Measurements from ENCODE around the gene SLC39A12.
"Not testable (repeated sequence)": the region's sequence is repeated elsewhere in the genome, so short reads cannot be mapped to it uniquely, and the experiment has no call there.

SLC39A12 gene

DNA sequence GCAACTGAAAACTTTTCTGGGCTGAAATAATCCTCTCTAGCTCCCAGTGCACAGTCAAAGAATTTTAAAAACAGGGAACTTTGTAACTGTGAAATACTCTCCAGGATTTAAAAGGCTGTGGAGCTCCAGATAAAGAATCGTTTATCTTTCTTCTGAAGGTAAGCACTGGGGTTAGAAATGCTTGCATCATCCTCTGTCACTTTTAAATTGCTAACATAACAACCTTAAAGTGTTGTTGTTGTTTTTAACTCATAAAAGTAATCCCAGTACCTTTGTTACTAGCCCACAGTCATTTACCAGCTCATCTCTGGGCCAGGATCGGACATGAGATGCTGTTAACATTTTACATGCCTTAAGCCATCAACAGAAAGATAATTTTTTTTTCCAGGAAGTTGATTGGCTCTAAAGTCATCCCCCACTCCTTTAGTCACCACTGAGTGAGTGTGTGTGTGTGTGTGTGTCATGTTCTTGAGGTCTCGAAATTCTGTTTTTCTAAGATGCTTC, at the start of gene SLC39A12:
Gene SLC39A12 (plus strand): TSS at position 51 of the 504 bp plus-strand sequence. CDS start 1,359 bp downstream, outside the sequence.
- peak; percentile 1 for DNase-seq

DNA sequence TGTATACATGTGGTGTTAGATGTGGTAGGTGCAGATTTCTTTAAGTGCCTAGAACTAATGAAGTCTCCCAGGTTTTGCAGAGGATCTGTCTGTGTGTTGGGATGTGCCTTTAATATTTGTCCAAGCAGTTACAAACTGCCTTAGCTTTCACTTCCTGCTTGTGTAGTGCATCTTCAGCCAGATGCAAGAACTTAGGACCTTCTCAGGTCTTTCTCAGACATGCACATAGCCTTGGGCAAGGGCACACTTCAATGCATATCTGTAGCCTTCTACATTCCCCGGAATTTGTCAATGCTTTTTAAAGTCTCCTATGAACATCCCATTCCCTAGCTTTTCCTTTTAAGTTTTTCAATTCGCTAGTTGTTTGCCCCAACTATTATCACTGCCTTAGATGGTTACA, 47.2 kb upstream of the SLC39A12 start:
- no peak for DNase-seq

GRCh38 chr10:17905491-17905890, 46.2 kb upstream of the SLC39A12 start:
- no peak for DNase-seq

GRCh38 chr10:17906002-17906401, 45.7 kb upstream of the SLC39A12 start:
- no peak for DNase-seq

DNA sequence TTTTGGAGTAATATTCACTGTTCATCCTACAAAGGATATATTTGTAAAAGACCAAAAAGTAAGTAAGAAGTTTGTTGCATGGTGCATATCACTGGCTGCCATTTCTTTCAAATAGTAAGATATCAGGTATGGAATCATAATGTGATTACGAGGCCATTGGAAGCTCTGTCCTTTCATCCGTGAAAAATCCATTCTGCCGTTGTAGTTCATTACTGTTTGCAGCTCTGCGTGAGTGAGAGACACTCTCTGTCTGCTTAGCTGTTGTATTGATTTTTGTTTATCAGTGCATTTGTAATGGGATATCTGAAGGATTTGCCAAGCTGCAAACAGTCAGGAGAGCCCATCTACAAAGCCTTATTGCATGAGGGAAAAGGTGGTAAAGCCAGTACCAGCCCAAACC, 44.1 kb upstream of the SLC39A12 start:
- no peak for DNase-seq

DNA sequence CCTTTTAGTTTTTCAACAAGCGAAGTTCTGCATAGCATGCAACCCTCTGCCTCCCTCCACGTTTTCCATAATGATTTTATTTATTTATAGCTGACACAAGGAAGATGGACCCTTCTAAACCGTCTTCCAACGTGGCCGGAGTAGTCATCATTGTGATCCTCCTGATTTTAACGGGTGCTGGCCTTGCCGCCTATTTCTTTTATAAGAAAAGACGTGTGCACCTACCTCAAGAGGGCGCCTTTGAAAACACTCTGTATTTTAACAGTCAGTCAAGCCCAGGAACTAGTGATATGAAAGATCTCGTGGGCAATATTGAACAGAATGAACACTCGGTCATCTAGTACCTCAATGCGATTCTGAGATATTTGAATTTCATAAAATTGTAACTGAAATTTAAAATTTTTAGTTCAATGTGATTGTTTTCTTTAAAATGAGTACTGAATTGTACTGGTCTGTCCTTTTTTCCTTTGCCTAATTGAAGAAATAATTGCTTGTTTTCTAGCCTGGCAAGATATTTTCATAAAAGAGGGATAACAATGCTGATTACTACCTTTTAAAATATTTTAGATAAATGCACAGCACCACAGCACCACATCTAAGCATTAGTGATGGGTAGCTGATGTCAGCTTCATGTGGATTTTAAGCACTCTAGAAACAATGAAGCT, 41.5 kb upstream of the SLC39A12 start:
- DNase-seq = peak; percentile 85

GRCh38 chr10:17912754-17913153, 39.0 kb upstream of the SLC39A12 start:
- no peak for DNase-seq

GRCh38 chr10:17913604-17914003, 38.1 kb upstream of the SLC39A12 start:
- no peak for DNase-seq

DNA sequence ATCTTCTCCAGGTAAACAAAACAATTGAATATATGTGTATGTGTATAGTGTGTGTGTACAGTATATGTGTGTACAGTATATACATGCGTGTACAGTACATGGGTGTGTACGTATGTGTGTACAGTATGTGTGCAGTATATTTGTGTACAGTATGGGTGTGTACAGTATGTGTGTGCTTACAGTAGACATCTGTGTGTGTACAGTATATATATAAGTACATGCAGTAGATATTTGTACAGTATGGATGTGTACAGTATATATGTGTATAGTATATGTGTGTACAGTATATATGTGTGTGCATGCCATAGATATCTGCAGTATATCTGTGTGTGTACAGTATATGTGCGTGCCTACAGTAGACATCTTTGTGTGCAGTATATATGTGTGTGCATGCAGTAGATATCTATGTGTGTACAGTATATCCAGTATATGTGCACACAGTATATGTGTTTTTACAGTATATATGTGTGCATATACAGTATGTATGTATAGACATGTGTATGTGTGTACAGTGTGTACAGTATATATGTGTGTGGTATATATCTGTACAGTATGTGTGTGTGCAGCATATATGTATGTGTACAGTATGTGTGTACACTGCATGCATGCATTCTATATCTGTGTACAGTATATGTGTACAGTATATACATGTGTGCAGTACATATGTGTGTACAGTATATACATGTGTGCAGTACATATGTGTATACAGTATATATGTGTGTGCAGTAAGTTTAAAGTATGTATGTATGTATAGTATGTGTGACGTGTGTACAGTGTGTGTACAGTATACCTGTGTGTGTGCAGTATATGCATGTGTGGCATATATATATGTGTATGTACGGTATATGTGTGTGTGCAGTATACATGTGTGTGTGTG, 37.3 kb upstream of the SLC39A12 start:
- DNase-seq = no peak

DNA sequence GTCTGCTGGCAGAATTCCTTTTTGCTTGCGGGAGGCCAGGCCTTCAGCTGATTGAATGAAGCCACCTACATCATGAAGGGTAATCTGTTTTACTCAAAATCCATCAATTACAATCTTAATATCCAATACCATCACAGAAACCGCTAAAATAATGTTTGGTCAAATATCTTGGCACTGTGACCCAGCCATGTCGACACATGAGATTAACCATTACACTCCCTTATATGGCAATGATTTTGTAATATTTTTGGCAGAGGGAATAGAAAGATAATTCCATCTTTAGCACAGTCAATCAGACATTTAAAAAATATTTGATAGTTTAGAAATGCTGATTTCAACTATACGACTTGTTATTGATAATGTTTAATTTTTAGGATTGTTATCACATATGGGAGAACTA, 36.5 kb upstream of the SLC39A12 start:
- DNase-seq = no peak

GRCh38 chr10:17918187-17918903, 33.4 kb upstream of the SLC39A12 start:
- DNase-seq = no peak

DNA sequence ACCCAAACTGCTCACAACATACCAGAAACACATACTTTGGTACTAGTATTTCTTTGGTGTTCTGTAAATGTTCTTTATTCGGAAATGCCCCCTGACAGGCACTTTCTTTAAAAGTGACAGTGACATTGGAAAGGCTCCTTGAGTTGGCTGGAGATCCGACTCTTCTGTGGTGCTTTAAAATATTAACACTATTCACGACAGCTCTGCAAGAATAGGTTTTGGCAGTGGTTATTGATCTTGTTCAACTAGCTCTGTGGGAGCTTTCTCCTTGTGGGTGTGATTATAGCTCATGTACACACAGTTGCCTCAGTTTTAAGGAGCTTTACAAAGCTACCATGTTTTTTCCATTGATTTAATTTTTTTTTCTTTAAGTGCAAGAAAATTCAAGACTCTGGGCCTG, 30.3 kb upstream of the SLC39A12 start:
- DNase-seq = no peak

DNA sequence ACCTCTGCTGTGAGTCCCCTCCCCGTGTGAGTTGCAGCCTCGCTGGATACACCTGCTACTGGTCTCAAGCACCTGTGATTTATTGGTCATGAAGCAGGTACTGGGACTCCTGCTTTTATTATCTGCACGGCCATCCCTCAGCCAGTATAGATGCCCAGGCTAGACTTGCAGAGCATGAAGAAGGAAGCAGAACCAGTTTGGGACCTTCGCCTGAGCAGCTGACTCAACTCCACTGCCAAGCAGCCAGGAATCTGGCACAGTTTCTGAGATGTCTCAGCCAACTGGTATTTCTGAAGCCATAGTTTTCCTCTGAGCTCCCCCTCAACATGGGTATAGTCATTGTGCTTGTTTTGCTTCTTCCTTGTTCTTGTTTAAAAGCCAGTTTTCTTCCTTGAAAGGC, 28.0 kb upstream of the SLC39A12 start:
- no peak for DNase-seq

GRCh38 chr10:17943033-17943745, 8.5 kb upstream of the SLC39A12 start:
- DNase-seq = no peak

DNA sequence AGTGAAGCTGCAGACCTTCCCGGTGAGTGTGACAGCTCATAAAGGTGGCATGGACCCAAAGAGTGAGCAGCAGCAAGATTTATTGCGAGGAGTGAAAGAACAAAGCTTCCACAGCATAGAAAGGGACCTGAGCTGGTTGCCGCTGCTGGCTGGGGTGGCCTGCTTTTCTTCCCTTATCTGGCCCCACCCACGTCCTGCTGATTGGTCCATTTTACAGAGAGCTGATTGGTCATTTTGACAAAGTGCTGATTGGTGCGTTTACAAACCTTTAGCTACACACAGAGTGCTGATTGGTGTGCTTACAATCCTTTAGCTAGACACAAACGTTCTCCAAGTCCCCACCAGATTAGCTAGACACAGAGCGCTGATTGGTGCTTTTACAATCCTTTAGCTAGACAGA, 1.4 kb upstream of the SLC39A12 start:
- not testable (repeated sequence) for DNase-seq

DNA sequence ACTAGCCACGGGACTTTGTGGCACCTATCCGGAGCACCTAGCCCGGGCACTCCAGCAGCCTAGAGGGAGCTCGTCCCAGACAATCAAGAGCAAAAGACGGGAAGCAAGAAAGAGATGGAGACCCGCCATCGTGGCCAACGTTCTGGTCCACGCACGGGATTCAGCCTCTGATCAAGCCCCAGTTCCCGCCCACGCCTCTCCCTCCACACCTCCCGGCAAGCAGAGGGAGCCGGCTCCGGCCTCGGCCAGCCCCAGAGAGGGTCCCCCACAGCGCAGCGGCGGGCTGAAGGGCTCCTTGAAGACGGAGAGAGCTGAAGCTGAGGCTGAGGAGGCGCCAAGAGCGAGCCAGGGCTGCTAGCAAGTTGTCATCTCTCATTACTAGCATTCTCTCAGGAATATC, 992 bp upstream of the SLC39A12 start:
- DNase-seq = no peak

- DNase-seq = not testable (repeated sequence)
Observed at GRCh38 chr10:17954372-17954771, 2.7 kb downstream of the SLC39A12 start.

DNA sequence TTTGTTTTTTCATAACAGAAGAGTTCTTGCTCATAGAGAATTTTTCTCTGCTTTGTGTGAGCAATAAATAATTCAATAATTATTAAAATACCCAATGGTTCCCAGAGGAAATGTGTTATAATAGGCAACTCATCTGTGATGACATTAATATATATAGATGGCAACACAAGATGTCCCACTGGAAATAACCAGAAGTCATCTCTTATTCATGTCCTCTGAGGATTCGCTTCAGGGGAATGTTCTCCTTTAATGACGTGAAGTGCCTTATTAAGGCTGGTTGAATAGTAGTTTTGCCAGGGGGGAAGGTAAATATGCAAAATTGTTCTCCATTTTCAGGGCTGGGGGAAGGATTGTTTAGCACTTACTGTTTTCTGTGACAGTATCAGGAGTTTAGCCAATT, 3.1 kb downstream of the SLC39A12 start:
- no peak for DNase-seq

DNA sequence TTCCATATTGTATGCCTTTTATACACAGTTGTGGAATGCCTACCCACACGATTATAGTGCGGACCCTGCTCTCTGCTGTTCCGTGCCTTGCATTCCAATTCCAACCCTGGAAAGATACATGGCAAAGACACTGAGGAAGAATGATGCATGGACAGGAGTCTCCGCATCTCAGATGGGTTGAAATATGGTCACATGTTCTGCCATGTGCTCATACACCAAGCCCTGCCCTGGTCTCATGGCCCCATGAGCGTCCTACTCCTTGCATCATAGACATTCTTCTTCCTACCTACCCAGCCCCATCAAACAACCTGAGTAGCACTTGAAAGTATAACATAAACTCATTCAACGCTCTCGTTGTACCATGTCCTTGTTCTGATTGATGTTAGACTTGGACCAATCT, 6.3 kb downstream of the SLC39A12 start:
- DNase-seq = no peak

- DNase-seq = no peak
Observed at GRCh38 chr10:17959870-17960269, 8.2 kb downstream of the SLC39A12 start.

DNA sequence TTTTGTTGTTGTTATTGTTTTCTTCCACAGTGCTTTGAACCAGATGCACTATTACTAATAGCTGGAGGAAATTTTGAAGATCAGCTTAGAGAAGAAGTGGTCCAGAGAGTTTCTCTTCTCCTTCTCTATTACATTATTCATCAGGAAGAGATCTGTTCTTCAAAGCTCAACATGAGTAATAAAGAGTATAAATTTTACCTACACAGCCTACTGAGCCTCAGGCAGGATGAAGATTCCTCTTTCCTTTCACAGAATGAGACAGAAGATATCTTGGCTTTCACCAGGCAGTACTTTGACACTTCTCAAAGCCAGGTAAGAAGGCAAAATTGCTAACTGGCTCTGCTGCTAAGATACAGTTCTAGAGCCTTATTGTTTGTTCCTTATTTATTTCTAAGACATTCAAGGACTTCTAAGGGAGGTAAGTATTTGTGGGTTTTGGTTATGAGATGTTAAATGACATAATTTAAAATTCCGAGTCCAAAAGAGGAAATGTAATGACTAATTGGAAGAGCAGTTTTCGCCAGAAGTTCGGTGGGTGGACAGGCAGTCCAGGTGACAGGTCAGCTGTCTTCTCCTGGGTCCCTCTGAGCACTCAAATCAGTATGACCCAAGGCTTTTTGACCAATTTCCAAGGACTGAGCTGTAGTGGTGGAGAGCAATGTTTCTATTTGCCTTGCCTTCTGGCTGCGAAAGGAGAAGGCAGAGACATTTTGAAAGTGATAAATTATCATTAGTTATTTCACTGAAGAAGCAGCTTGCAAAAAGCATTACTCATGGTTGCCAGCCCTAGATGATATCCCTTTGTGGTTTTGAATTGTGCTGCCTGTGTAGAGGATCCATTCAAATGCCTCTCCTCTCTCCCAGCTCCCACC, 10.1 kb downstream of the SLC39A12 start:
- DNase-seq = peak; percentile 17

DNA sequence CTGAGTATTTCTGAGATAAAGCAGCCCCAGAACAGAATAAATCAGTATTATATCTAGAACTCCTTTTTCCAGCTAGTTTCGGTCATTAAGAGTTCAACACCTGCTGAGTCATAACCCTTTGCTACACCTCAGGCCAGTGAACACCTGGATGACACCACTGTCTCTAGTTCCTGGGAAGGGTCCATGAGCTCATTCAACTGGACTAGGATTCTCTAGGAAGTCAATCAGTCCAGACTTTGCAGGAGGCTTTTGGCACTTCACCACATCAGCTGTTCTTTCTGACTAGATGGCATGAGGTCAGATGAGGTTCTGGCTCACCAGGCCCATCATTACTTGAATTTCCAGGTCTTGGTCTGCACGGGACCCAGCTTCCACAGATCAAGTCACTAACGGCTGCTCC, 11.7 kb downstream of the SLC39A12 start:
- DNase-seq = no peak

Measured in hematopoietic multipotent progenitor cell treated with erythropoietin and hydrocortisone succinate and interleukin-3 and kit ligand, for 4 days (in vitro differentiated cells).